Endothelial cell of umbilical vein (primary cell): ENCODE measurements around the gene MBD3. TPM values are rescaled to one million over a fixed set of nuclear protein-coding genes. Genes with fewer than 3 reads are reported as not detected.

Experiments used
- BruUV-seq: library from RNA; stranded (reverse); fragments of 400-500 nt; replicated peaks from 2 replicates; lab custom pipeline; 2021; lab: Mats Ljungman, UMichigan
- CTCF ChIA-PET: fragments of 300-600, 350-600 bp; sonication (Branson Sonifier 250); formaldehyde crosslinking; loops from one replicate; lab custom pipeline; 2021; ENCODE audit warnings: antibody characterized with exemption, inconsistent platforms; lab: Charles Lee
- POLR2A ChIA-PET: fragments of 300-600, 350-600 bp; sonication (Branson Sonifier 250); formaldehyde crosslinking; loops from one replicate; lab custom pipeline; 2021; ENCODE audit warnings: antibody characterized with exemption, inconsistent platforms; lab: Charles Lee
- DNase-seq: peaks from one replicate; pipeline ENCODE4 v3.0.0-alpha.2; 2011; ENCODE audit warnings: low read depth, low spot score
- FAIRE-seq: peaks from 2 replicates; lab custom pipeline; 2011; peaks lifted over from hg19 to GRCh38; lab: Jason Lieb, UNC
- H2AFZ ChIP-seq: 2 replicates; pipeline ENCODE4 v1.6.0; 2012; ENCODE audit warnings: low read depth, low read length, control low read depth, inconsistent platforms
- H3K27ac ChIP-seq: 2 replicates; pipeline ENCODE4 v1.5.1; 2011; ENCODE audit warnings: low read depth, mild to moderate bottlenecking, control low read depth, low read length, moderate library complexity; ENCODE audit not compliant: insufficient read depth
- H3K27me3 ChIP-seq, 2 experiments: 2 replicates each; pipeline versions ENCODE4 v1.6.0 to v1.6.1; 2011; ENCODE audit warnings: low read length in 2 of 2, mixed read lengths in 1 of 2; ENCODE audit not compliant: control insufficient read depth in 2 of 2, insufficient read depth in 2 of 2
- H3K36me3 ChIP-seq, 2 experiments: 2 replicates in 1 of 2; 3 replicates in 1 of 2; pipeline ENCODE4 v1.5.1; 2011; ENCODE audit warnings: low read length in 2 of 2, mild to moderate bottlenecking in 1 of 2, moderate library complexity in 1 of 2; ENCODE audit not compliant: control insufficient read depth in 2 of 2, insufficient read depth in 2 of 2; ENCODE audit errors: extremely low read depth in 1 of 2
- H3K4me1 ChIP-seq: 3 replicates; pipeline ENCODE4 v1.5.1; 2011; ENCODE audit warnings: mild to moderate bottlenecking, low read length; ENCODE audit not compliant: control insufficient read depth, insufficient read depth; ENCODE audit errors: extremely low read depth
- H3K4me2 ChIP-seq: 2 replicates; pipeline ENCODE4 v1.6.1; 2011; ENCODE audit warnings: low read length, control low read depth, mixed read lengths; ENCODE audit not compliant: insufficient read depth
- H3K4me3 ChIP-seq, 3 experiments: fragments of 200-600 bp in 1 of 3; sonication (generic), shearing (Covaris generic) in 1 of 3; replicated peaks in 1 of 3; 2 replicates each; pipeline ENCODE4 v1.5.1; 2011 to 2016; ENCODE audit warnings: control low read depth in 3 of 3, low read length in 3 of 3, mild to moderate bottlenecking in 2 of 3, inconsistent platforms in 1 of 3, low read depth in 1 of 3, moderate library complexity in 1 of 3; ENCODE audit not compliant: insufficient read depth in 1 of 3
- H3K79me2 ChIP-seq: 2 replicates; pipeline ENCODE4 v1.6.0; 2012; ENCODE audit warnings: low read length, inconsistent platforms; ENCODE audit not compliant: control insufficient read depth, insufficient read depth
- H3K9ac ChIP-seq: replicated peaks from 2 replicates; pipeline ENCODE3; 2011; ENCODE audit warnings: low read length, control low read depth; ENCODE audit not compliant: insufficient read depth; ENCODE audit errors: extremely low read depth
- H3K9me1 ChIP-seq: replicated peaks from 3 replicates; pipeline ENCODE4 v1.6.0; 2011; ENCODE audit warnings: mild to moderate bottlenecking, low read length; ENCODE audit not compliant: control insufficient read depth, insufficient read depth; ENCODE audit errors: extremely low read depth
- H3K9me3 ChIP-seq: replicated peaks from 2 replicates; pipeline ENCODE4 v1.5.1; 2012; ENCODE audit warnings: low read length, inconsistent platforms; ENCODE audit not compliant: control insufficient read depth, insufficient read depth
- H4K20me1 ChIP-seq: replicated peaks from 2 replicates; pipeline ENCODE3; 2011; ENCODE audit warnings: mild to moderate bottlenecking, low read length; ENCODE audit not compliant: control insufficient read depth, insufficient read depth; ENCODE audit errors: extremely low read depth
- EZH2 ChIP-seq: IDR thresholded peaks from 2 replicates; pipeline ENCODE4 v1.6.1; 2012; ENCODE audit warnings: borderline replicate concordance, low read depth, mild to moderate bottlenecking, moderate library complexity, low read length, inconsistent platforms; ENCODE audit not compliant: severe bottlenecking
- FOS ChIP-seq: IDR thresholded peaks from 2 replicates; pipeline ENCODE4 v1.6.1; 2011; ENCODE audit warnings: mild to moderate bottlenecking, low read length, moderate library complexity, borderline replicate concordance; ENCODE audit not compliant: insufficient read depth
- GATA2 ChIP-seq: IDR thresholded peaks from 2 replicates; pipeline ENCODE4 v1.7.0; 2011; ENCODE audit warnings: low read depth, mild to moderate bottlenecking, moderate library complexity, mixed read lengths, low read length; ENCODE audit not compliant: insufficient read length, insufficient read depth
- JUN ChIP-seq: IDR thresholded peaks from 2 replicates; pipeline ENCODE4 v1.6.1; 2011; ENCODE audit warnings: borderline replicate concordance, low read depth; ENCODE audit not compliant: insufficient read length, insufficient read depth
- MAX ChIP-seq: IDR thresholded peaks from 2 replicates; pipeline ENCODE4 v1.6.1; 2011; ENCODE audit not compliant: insufficient read depth, insufficient read length
- MYC ChIP-seq: IDR thresholded peaks from one replicate; pipeline ENCODE4 v1.6.1; 2011; ENCODE audit warnings: mild to moderate bottlenecking, low read depth, low read length
- POLR2A ChIP-seq: IDR thresholded peaks from 2 replicates; pipeline ENCODE4 v1.6.1; 2012; ENCODE audit warnings: low read depth, mild to moderate bottlenecking, control low read depth, low read length
- POLR2AphosphoS5 ChIP-seq: IDR thresholded peaks from 2 replicates; pipeline ENCODE4 v1.6.1; 2012; ENCODE audit warnings: low read depth, mild to moderate bottlenecking, control low read depth, low read length, moderate library complexity; ENCODE audit not compliant: insufficient read depth
- dilution Hi-C: fragments of 300-500 bp; cut with MboI; formaldehyde crosslinking; loops from one replicate; pipeline ENCODE4 v1.15.0; 2019; ENCODE audit warnings: low sequenced_read_pairs; ENCODE audit not compliant: extremely low pct_ligation_motif_present
- intact Hi-C: fragments of 100-400 bp; cut with micrococcal nuclease; formaldehyde crosslinking; loops from one replicate; pipeline ENCODE4 v1.10.0; 2022
- polyA plus RNA-seq, 4 experiments: library from polyadenylated mRNA; depleted of rRNA in 3 of 4; stranded (reverse) in 3 of 4; unstranded in 1 of 4; fragments of >200 nt; gene quantifications; 2 replicates each; pipeline versions ENCODE4 v1.2.1 to v1.2.3, GENCODE V29; 2011 to 2012; ENCODE audit warnings: missing spikeins in 1 of 4
- total RNA-seq: library from RNA; stranded (reverse); gene quantifications from 2 replicates; pipeline ENCODE4 v1.2.3, GENCODE V29; 2021
- TF ChIP-seq, protein P1 (sequence below), 2 donors: IDR thresholded peaks; 1 replicate in 1 of 2; 2 replicates in 1 of 2; pipeline ENCODE4 v1.5.1; 2011; ENCODE audit warnings: low read length in 2 of 2, mild to moderate bottlenecking in 2 of 2, moderate library complexity in 2 of 2, control low read depth in 1 of 2, inconsistent platforms in 1 of 2, low read depth in 1 of 2; ENCODE audit not compliant: insufficient read depth in 1 of 2; ENCODE audit errors: extremely low read depth in 1 of 2

The MBD3 gene
- total and polyA plus RNA-seq, 2 donors (not counting 3 experiments of a cell fraction or from before 2014, with no cell fraction given), result 96.8 to 120 TPM

DNA sequence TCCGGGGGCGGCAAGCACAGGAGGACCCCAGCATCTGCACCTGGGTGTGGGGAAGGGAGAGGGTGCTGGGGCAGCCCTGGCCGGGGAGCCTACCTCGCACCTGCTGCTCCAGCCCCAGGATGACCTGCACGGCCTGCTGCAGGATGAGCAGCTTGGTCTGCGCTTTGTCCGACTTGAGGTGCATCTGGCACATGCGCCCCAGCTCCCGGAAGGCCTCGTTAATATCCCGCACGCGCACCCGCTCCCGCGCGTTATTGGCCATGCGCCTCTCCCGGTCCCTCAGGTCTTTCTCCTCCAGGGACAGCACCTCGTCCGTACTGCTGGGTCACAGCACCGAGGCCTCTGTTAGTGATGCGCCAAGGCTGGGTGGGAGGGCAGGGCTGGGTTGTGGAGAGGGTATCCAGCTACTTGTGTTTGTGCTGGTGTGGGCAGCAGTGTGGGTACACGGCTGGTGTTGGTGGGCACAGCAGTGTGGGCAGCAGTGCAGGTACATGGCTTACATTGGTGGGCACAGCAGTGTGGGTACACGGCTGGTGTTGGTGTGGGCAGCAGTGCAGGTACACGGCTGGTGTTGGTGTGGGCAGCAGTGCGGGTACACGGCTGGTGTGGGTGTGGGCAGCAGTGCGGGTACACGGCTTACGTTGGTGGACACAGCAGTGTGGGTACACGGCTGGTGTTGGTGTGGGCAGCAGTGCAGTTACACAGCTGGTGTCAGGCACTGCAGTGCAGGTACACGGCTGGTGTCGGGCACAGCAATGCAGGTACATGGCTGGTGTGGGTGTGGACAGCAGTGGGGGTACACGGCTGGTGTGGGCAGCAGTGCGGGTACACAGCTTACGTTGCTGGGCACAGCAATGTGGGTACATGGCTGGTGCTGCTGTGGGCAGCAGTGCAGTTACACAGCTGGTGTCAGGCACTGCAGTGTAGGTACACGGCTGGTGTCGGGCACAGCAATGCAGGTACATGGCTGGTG is 19.7 kb upstream of the MBD3 start:
- CTCF ChIA-PET, result no interaction called here
- dilution Hi-C loops, result no loop called here
- FAIRE-seq, result no peak

More for the DNA sequence above, 19.7 kb upstream of the MBD3 start:
- BruUV-seq, result no TSS peak
- Histone ChIP-seq H3K9me3 (no peaks in the 10 kb centered on the region), H3K27me3 (no peaks in the 10 kb centered on the region), H3K4me2 (no peak overlapping the region), H3K9me1 (no peaks in the 10 kb centered on the region), H3K4me1 (no peaks in the 10 kb centered on the region), H3K27ac (no peak overlapping the region), H3K36me3 (peaks cover 13 to 53% of the 10 kb centered on the region in 2 experiments), H3K9ac (no peak overlapping the region), H3K4me3 (no peak overlapping the region), H3K79me2 (no peaks in the 10 kb centered on the region), H4K20me1 (no peaks in the 10 kb centered on the region), H2AFZ (no peak overlapping the region)
- DNase-seq, result no peak
- intact Hi-C loops, result no loop called here
- no peak for TF ChIP-seq FOS
- TF ChIP-seq JUN, result no peak
- no peak for TF ChIP-seq EZH2
- TF ChIP-seq, protein P1, sequence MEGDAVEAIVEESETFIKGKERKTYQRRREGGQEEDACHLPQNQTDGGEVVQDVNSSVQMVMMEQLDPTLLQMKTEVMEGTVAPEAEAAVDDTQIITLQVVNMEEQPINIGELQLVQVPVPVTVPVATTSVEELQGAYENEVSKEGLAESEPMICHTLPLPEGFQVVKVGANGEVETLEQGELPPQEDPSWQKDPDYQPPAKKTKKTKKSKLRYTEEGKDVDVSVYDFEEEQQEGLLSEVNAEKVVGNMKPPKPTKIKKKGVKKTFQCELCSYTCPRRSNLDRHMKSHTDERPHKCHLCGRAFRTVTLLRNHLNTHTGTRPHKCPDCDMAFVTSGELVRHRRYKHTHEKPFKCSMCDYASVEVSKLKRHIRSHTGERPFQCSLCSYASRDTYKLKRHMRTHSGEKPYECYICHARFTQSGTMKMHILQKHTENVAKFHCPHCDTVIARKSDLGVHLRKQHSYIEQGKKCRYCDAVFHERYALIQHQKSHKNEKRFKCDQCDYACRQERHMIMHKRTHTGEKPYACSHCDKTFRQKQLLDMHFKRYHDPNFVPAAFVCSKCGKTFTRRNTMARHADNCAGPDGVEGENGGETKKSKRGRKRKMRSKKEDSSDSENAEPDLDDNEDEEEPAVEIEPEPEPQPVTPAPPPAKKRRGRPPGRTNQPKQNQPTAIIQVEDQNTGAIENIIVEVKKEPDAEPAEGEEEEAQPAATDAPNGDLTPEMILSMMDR (IDR thresholded peaks at IDR 0.05; ENCODE audit: extremely low read depth in 1 of 2, insufficient read depth in 1 of 2, low read depth in 1 of 2, low read length in 2 of 2), result no peak
- no peak for TF ChIP-seq MAX
- TF ChIP-seq POLR2AphosphoS5, result no peak
- TF ChIP-seq MYC, result no peak
- no peak for TF ChIP-seq POLR2A
- no peak for TF ChIP-seq GATA2
- POLR2A ChIA-PET, result no interaction called here
